HEK293 (cell line): Measurements from ENCODE around the gene HDC.

Experiments
- CTCF ChIA-PET: fragments of 350-600 bp; formaldehyde crosslinking; extraction: SDS; loops from one replicate; lab custom pipeline; 2021; ENCODE audit warnings: antibody characterized with exemption; lab: Yijun Ruan, JAX
- POLR2A ChIA-PET: fragments of 300-600 bp; formaldehyde crosslinking; extraction: SDS; loops from one replicate; lab custom pipeline; 2020; ENCODE audit warnings: antibody characterized with exemption, inconsistent platforms; lab: Yijun Ruan, JAX
- H3K27ac ChIP-seq: fragments of 200-500 bp; sonication (Bioruptor generic); 2 replicates; pipeline ENCODE4 v1.5.1; 2014; ENCODE audit warnings: low read depth, low read length, control low read depth, inconsistent platforms; ENCODE audit errors: extremely low read depth
- H3K36me3 ChIP-seq, 2 experiments: fragments of 200-500 bp in 1 of 2; sonication (Bioruptor generic) in 1 of 2; 1 replicate in 1 of 2; 2 replicates in 1 of 2; pipeline ENCODE4 v1.5.1; 2014 to 2017; ENCODE audit warnings: inconsistent platforms in 2 of 2, low read length in 2 of 2; ENCODE audit not compliant: control insufficient read depth in 2 of 2, insufficient read depth in 1 of 2
- H3K4me1 ChIP-seq: fragments of 200-500 bp; sonication (Bioruptor generic); 2 replicates; pipeline ENCODE4 v1.5.1; 2014; ENCODE audit warnings: mild to moderate bottlenecking, low read length, inconsistent platforms; ENCODE audit not compliant: control insufficient read depth, insufficient read depth
- H3K4me3 ChIP-seq: 2 replicates; pipeline ENCODE4 v1.5.1; 2011; ENCODE audit warnings: low read depth, mild to moderate bottlenecking, control low read depth, low read length, moderate library complexity
- H3K9me3 ChIP-seq: fragments of 200-500 bp; sonication (Bioruptor generic); 2 replicates; pipeline ENCODE4 v1.5.1; 2014; ENCODE audit warnings: low read depth, low read length, inconsistent platforms; ENCODE audit not compliant: control insufficient read depth, insufficient read depth
- ATF2 ChIP-seq: fragments of 450-650 bp; formaldehyde crosslinking; IDR thresholded peaks from 2 replicates; pipeline ENCODE4 v1.5.1; 2016; ENCODE audit warnings: missing biosample characterization, missing genetic modification characterization, low read depth
- CTCF ChIP-seq: fragments of 450-650 bp; formaldehyde crosslinking; IDR thresholded peaks from 2 replicates; pipeline ENCODE4 v1.5.1; 2016; ENCODE audit warnings: missing biosample characterization, missing genetic modification characterization
- PATZ1 ChIP-seq: fragments of 450-650 bp; formaldehyde crosslinking; IDR thresholded peaks from 2 replicates; pipeline ENCODE4 v1.5.1; 2016; ENCODE audit warnings: missing biosample characterization, missing genetic modification characterization
- SALL2 ChIP-seq: fragments of 450-650 bp; formaldehyde crosslinking; IDR thresholded peaks from 2 replicates; pipeline ENCODE4 v1.5.0; 2017; ENCODE audit warnings: missing biosample characterization, mild to moderate bottlenecking, missing genetic modification characterization, borderline replicate concordance
- SP2 ChIP-seq: fragments of 450-650 bp; formaldehyde crosslinking; IDR thresholded peaks from 2 replicates; pipeline ENCODE4 v1.5.1; 2016; ENCODE audit warnings: missing biosample characterization, missing genetic modification characterization
- ZIC2 ChIP-seq: fragments of 450-650 bp; formaldehyde crosslinking; IDR thresholded peaks from 2 replicates; pipeline ENCODE4 v1.5.1; 2016; ENCODE audit warnings: missing biosample characterization, missing genetic modification characterization
- ZNF175 ChIP-seq: fragments of 450-650 bp; formaldehyde crosslinking; IDR thresholded peaks from 2 replicates; pipeline ENCODE4 v1.5.1; 2016; ENCODE audit warnings: missing biosample characterization, missing genetic modification characterization
- ZNF18 ChIP-seq: fragments of 450-650 bp; formaldehyde crosslinking; IDR thresholded peaks from 2 replicates; pipeline ENCODE4 v1.5.1; 2016; ENCODE audit warnings: missing biosample characterization, missing genetic modification characterization
- ZNF221 ChIP-seq: fragments of 450-650 bp; formaldehyde crosslinking; IDR thresholded peaks from 2 replicates; pipeline ENCODE4 v1.5.1; 2017; ENCODE audit warnings: missing biosample characterization, missing genetic modification characterization, borderline replicate concordance
- ZNF341 ChIP-seq: fragments of 450-650 bp; formaldehyde crosslinking; IDR thresholded peaks from 2 replicates; pipeline ENCODE4; 2016; ENCODE audit warnings: low read depth, missing biosample characterization, missing genetic modification characterization
- ZNF354C ChIP-seq: fragments of 450-650 bp; formaldehyde crosslinking; IDR thresholded peaks from 2 replicates; pipeline ENCODE4 v1.5.1; 2016; ENCODE audit warnings: missing biosample characterization, missing genetic modification characterization, low read depth, borderline replicate concordance
- ZNF416 ChIP-seq: fragments of 450-650 bp; formaldehyde crosslinking; IDR thresholded peaks from 2 replicates; pipeline ENCODE4 v1.5.1; 2016; ENCODE audit warnings: missing biosample characterization, missing genetic modification characterization
- ZNF449 ChIP-seq: fragments of 450-650 bp; formaldehyde crosslinking; IDR thresholded peaks from 2 replicates; pipeline ENCODE4 v1.5.1; 2017; ENCODE audit warnings: missing biosample characterization, mild to moderate bottlenecking, missing genetic modification characterization, moderate library complexity
- ZNF488 ChIP-seq: fragments of 450-650 bp; formaldehyde crosslinking; IDR thresholded peaks from 2 replicates; pipeline ENCODE4 v1.5.1; 2016; ENCODE audit warnings: missing biosample characterization, missing genetic modification characterization
- ZNF549 ChIP-seq: fragments of 450-650 bp; IDR thresholded peaks from 2 replicates; pipeline ENCODE4 v1.5.1; 2018; ENCODE audit warnings: missing biosample characterization, missing genetic modification characterization, mild to moderate bottlenecking, inconsistent platforms, moderate library complexity
- TF ChIP-seq, protein P1 (sequence below): fragments of 450-650 bp; formaldehyde crosslinking; IDR thresholded peaks from 2 replicates; pipeline ENCODE4 v1.5.1; 2017; ENCODE audit warnings: missing biosample characterization, missing genetic modification characterization
- TF ChIP-seq, protein P2 (sequence below): fragments of 450-650 bp; formaldehyde crosslinking; optimal IDR thresholded peaks from 2 replicates; pipeline ENCODE3; 2016; ENCODE audit warnings: missing biosample characterization, mild to moderate bottlenecking, missing genetic modification characterization
- TF ChIP-seq, protein P3 (sequence below): fragments of 450-650 bp; formaldehyde crosslinking; IDR thresholded peaks from 2 replicates; pipeline ENCODE4 v1.5.0; 2017; ENCODE audit warnings: missing biosample characterization, missing genetic modification characterization, borderline replicate concordance

Gene HDC

GRCh38 chr15:50232791-50233190, 32.7 kb downstream of the HDC start:
- Histone ChIP-seq H3K36me3 (peaks cover 0 to under 1% of the 10 kb centered on the region in 2 experiments; a peak in 1 of 3 replicates), H3K9me3 (no peaks in the 10 kb centered on the region), H3K27ac (no peak overlapping the region), H3K4me1 (no peaks in the 10 kb centered on the region), H3K4me3 (no peak overlapping the region)
- POLR2A ChIA-PET: no interaction called here
- CTCF ChIA-PET: interaction anchor here (0.6 kb wide), 2 partner anchors 14 to 83 kb away, joined by 3 read pairs; no protein-coding TSS in a partner anchor
- TF ChIP-seq SP2 (tag by site-specific recombination): no peak
- TF ChIP-seq ATF2: no peak
- TF ChIP-seq, protein P1, sequence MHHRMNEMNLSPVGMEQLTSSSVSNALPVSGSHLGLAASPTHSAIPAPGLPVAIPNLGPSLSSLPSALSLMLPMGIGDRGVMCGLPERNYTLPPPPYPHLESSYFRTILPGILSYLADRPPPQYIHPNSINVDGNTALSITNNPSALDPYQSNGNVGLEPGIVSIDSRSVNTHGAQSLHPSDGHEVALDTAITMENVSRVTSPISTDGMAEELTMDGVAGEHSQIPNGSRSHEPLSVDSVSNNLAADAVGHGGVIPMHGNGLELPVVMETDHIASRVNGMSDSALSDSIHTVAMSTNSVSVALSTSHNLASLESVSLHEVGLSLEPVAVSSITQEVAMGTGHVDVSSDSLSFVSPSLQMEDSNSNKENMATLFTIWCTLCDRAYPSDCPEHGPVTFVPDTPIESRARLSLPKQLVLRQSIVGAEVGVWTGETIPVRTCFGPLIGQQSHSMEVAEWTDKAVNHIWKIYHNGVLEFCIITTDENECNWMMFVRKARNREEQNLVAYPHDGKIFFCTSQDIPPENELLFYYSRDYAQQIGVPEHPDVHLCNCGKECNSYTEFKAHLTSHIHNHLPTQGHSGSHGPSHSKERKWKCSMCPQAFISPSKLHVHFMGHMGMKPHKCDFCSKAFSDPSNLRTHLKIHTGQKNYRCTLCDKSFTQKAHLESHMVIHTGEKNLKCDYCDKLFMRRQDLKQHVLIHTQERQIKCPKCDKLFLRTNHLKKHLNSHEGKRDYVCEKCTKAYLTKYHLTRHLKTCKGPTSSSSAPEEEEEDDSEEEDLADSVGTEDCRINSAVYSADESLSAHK (tag by site-specific recombination): no peak
- TF ChIP-seq, protein P2, sequence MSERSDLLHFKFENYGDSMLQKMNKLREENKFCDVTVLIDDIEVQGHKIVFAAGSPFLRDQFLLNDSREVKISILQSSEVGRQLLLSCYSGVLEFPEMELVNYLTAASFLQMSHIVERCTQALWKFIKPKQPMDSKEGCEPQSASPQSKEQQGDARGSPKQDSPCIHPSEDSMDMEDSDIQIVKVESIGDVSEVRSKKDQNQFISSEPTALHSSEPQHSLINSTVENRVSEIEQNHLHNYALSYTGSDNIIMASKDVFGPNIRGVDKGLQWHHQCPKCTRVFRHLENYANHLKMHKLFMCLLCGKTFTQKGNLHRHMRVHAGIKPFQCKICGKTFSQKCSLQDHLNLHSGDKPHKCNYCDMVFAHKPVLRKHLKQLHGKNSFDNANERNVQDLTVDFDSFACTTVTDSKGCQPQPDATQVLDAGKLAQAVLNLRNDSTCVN (tag by site-specific recombination): no peak
- no peak for TF ChIP-seq ZNF175 (tag by site-specific recombination)
- TF ChIP-seq ZNF549 (tag by site-specific recombination): no peak
- no peak for TF ChIP-seq ZNF341 (tag by site-specific recombination)
- TF ChIP-seq ZNF18: no peak
- TF ChIP-seq PATZ1: no peak
- TF ChIP-seq ZIC2 (tag by site-specific recombination): no peak
- TF ChIP-seq ZNF488 (tag by site-specific recombination): no peak

GRCh38 chr15:50231761-50232160, 33.8 kb downstream of the HDC start:
- POLR2A ChIA-PET: no interaction called here
- TF ChIP-seq SALL2: no peak
- TF ChIP-seq, protein P3, sequence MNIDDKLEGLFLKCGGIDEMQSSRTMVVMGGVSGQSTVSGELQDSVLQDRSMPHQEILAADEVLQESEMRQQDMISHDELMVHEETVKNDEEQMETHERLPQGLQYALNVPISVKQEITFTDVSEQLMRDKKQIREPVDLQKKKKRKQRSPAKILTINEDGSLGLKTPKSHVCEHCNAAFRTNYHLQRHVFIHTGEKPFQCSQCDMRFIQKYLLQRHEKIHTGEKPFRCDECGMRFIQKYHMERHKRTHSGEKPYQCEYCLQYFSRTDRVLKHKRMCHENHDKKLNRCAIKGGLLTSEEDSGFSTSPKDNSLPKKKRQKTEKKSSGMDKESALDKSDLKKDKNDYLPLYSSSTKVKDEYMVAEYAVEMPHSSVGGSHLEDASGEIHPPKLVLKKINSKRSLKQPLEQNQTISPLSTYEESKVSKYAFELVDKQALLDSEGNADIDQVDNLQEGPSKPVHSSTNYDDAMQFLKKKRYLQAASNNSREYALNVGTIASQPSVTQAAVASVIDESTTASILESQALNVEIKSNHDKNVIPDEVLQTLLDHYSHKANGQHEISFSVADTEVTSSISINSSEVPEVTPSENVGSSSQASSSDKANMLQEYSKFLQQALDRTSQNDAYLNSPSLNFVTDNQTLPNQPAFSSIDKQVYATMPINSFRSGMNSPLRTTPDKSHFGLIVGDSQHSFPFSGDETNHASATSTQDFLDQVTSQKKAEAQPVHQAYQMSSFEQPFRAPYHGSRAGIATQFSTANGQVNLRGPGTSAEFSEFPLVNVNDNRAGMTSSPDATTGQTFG: no peak
- no peak for TF ChIP-seq ZNF221 (tag by site-specific recombination)
- TF ChIP-seq ZNF354C (tag by site-specific recombination): no peak
- no peak for TF ChIP-seq CTCF (tag by site-specific recombination)
- TF ChIP-seq ZNF449: no peak
- TF ChIP-seq ZNF416 (tag by site-specific recombination): no peak

More at GRCh38 chr15:50231761-50232160, 33.8 kb downstream of the HDC start:
- no peak overlapping the region for H3K4me3 ChIP-seq
- CTCF ChIA-PET: no interaction called here
- no peak overlapping the region for H3K27ac ChIP-seq
- no peaks in the 10 kb centered on the region for H3K4me1 ChIP-seq
- H3K36me3 ChIP-seq: peaks cover 0 to 8% of the 10 kb centered on the region in 2 experiments; a peak in 1 of 3 replicates
- no peaks in the 10 kb centered on the region for H3K9me3 ChIP-seq
